PC-3 (cell line): ENCODE measurements around the gene CARD19. TPM values are rescaled to one million over a fixed set of nuclear protein-coding genes. Genes with fewer than 3 reads are reported as not detected.

ENCODE experiments used
- ATAC-seq: fragments of 200-7000 bp; cut with Tn5 transposase; 2 replicates; pipeline ENCODE4 v1.9.1; 2020; ENCODE audit warnings: mild to moderate bottlenecking, moderate library complexity
- BruUV-seq: library from RNA; stranded (reverse); fragments of 400-500 nt; replicated peaks from 2 replicates; lab custom pipeline; 2021; lab: Mats Ljungman, UMichigan
- CTCF ChIA-PET: fragments of 300-600 bp; sonication (Branson Sonifier 250); formaldehyde crosslinking; loops from one replicate; lab custom pipeline; 2022; ENCODE audit warnings: antibody characterized with exemption; lab: Charles Lee
- POLR2A ChIA-PET: fragments of 300-600 bp; sonication (Branson Sonifier 250); formaldehyde crosslinking; loops from one replicate; lab custom pipeline; 2022; ENCODE audit warnings: antibody characterized with exemption; ENCODE audit not compliant: unreplicated experiment; lab: Charles Lee
- DNase-seq: peaks from one replicate; pipeline ENCODE4 v3.0.0-alpha.2; 2015
- H2AFZ ChIP-seq: fragments of 300-600 bp; sonication (generic); 2 replicates; pipeline ENCODE4 v1.6.0; 2016; ENCODE audit warnings: antibody characterized with exemption, low read length
- H3F3A ChIP-seq: fragments of 300-600 bp; sonication (generic); one replicate; pipeline ENCODE4 v1.6.0; 2017; ENCODE audit warnings: antibody characterized with exemption, low read length, control low read depth, mild to moderate bottlenecking; ENCODE audit not compliant: unreplicated experiment
- H3K27ac ChIP-seq: fragments of 300-600 bp; sonication (generic); 2 replicates; pipeline ENCODE4 v1.5.1; 2016; ENCODE audit warnings: mild to moderate bottlenecking, low read length
- H3K27me3 ChIP-seq: fragments of 300-600 bp; sonication (generic); 2 replicates; pipeline ENCODE4 v1.6.1; 2016; ENCODE audit warnings: low read length, mixed read lengths
- H3K36me3 ChIP-seq: fragments of 300-600 bp; sonication (generic); 2 replicates; pipeline ENCODE4 v1.6.1; 2016; ENCODE audit warnings: low read depth, mixed run types, low read length, mixed read lengths
- H3K4me1 ChIP-seq: fragments of 300-600 bp; sonication (generic); 2 replicates; pipeline ENCODE4 v1.5.1; 2016; ENCODE audit warnings: low read length; ENCODE audit not compliant: insufficient read depth
- H3K4me2 ChIP-seq: fragments of 300-600 bp; sonication (generic); 2 replicates; pipeline ENCODE4 v1.6.0; 2016; ENCODE audit warnings: low read length
- H3K4me3 ChIP-seq: fragments of 300-600 bp; sonication (generic); 2 replicates; pipeline ENCODE4 v1.5.1; 2016; ENCODE audit warnings: mild to moderate bottlenecking, low read length, mixed read lengths
- H3K79me2 ChIP-seq: fragments of 300-600 bp; sonication (generic); 2 replicates; pipeline ENCODE4 v1.6.1; 2017; ENCODE audit warnings: low read length, mixed read lengths
- H3K9ac ChIP-seq: fragments of 300-600 bp; sonication (generic); 2 replicates; pipeline ENCODE4 v1.6.0; 2016; ENCODE audit warnings: mild to moderate bottlenecking, low read length
- H3K9me2 ChIP-seq: fragments of 300-600 bp; sonication (generic); replicated peaks from 2 replicates; pipeline ENCODE4 v1.6.1; 2016; ENCODE audit warnings: mixed run types, low read length, mixed read lengths
- H3K9me3 ChIP-seq: fragments of 300-600 bp; sonication (generic); 2 replicates; pipeline ENCODE4 v1.6.1; 2016; ENCODE audit warnings: low read length, mixed read lengths
- H4K20me1 ChIP-seq: fragments of 300-600 bp; sonication (generic); 2 replicates; pipeline ENCODE4 v1.6.1; 2016; ENCODE audit warnings: low read length, mixed read lengths
- EZH2 ChIP-seq: fragments of 300-600 bp; sonication (generic); IDR thresholded peaks from one replicate; pipeline ENCODE4 v1.6.1; 2017; ENCODE audit warnings: antibody characterized with exemption, mild to moderate bottlenecking, low read length; ENCODE audit not compliant: unreplicated experiment
- EZH2phosphoT487 ChIP-seq: fragments of 300-600 bp; sonication (generic); IDR thresholded peaks from 2 replicates; pipeline ENCODE4 v1.6.1; 2018; ENCODE audit warnings: mild to moderate bottlenecking, antibody characterized with exemption, low read length, borderline replicate concordance
- intact Hi-C: fragments of 100-400 bp; cut with micrococcal nuclease; formaldehyde crosslinking; loops from 2 replicates; pipeline ENCODE4 v1.9.0; 2023
- total RNA-seq: library from RNA; depleted of rRNA; stranded (reverse); fragments of >200 nt; gene quantifications from 2 replicates; pipeline ENCODE4 v1.2.3, GENCODE V29; 2014
- TF ChIP-seq, protein P1 (sequence below): fragments of 300-600 bp; sonication (generic); conservative IDR thresholded peaks from 2 replicates; pipeline ENCODE4 v1.5.1; 2017; ENCODE audit warnings: antibody characterized with exemption, low read depth, mild to moderate bottlenecking, low read length

CARD19 gene
- total RNA-seq, 1 experiment from 2014 or later = 68.6 TPM

DNA sequence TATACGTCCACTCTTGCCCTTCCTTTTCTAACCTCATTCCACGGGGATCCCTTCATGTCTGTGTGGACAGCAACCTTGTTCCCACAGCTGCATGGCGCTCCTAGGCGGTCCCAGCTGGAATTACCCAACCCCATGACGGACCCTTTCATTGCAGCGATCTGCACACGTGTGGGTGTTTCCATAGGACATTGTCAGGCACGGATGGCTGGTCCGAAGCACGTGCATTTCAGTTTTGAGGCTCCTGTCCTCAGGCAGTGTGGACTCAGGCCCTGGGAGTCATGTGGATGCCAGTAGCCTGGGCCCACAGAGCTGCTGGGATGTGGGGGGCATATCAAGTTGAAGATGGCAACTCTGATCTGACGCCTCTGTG is 15.0 kb downstream of the CARD19 start:
- H3K4me1 ChIP-seq = peaks cover 24% of the 10 kb centered on the region
- no peaks in the 10 kb centered on the region for H3K9me3 ChIP-seq
- H3K79me2 ChIP-seq = peaks cover 13% of the 10 kb centered on the region
- H2AFZ ChIP-seq = no peak overlapping the region
- H3K4me2 ChIP-seq = peak overlapping the region; percentile 59; the same call in 1 of the 2 replicates
- DNase-seq (no peak), ATAC-seq (no peak)
- H3K36me3 ChIP-seq = no peaks in the 10 kb centered on the region; the same call in 1 of the 2 replicates
- no TSS peak for BruUV-seq
- no peaks in the 10 kb centered on the region for H3K27me3 ChIP-seq
- ChIA-PET POLR2A (no interaction called here), CTCF (no interaction called here)
- no peaks in the 10 kb centered on the region for H3K9me2 ChIP-seq
- H3K4me3 ChIP-seq = no peak overlapping the region
- H3K27ac ChIP-seq = peak overlapping the region; percentile 56; the same call in 1 of the 2 replicates
- intact Hi-C loops = no loop called here
- no peaks in the 10 kb centered on the region for H4K20me1 ChIP-seq
- no peak overlapping the region for H3K9ac ChIP-seq
- no peaks in the 10 kb centered on the region for H3F3A ChIP-seq
- TF ChIP-seq EZH2 (no peak), EZH2phosphoT487 (no peak)
- TF ChIP-seq, protein P1, sequence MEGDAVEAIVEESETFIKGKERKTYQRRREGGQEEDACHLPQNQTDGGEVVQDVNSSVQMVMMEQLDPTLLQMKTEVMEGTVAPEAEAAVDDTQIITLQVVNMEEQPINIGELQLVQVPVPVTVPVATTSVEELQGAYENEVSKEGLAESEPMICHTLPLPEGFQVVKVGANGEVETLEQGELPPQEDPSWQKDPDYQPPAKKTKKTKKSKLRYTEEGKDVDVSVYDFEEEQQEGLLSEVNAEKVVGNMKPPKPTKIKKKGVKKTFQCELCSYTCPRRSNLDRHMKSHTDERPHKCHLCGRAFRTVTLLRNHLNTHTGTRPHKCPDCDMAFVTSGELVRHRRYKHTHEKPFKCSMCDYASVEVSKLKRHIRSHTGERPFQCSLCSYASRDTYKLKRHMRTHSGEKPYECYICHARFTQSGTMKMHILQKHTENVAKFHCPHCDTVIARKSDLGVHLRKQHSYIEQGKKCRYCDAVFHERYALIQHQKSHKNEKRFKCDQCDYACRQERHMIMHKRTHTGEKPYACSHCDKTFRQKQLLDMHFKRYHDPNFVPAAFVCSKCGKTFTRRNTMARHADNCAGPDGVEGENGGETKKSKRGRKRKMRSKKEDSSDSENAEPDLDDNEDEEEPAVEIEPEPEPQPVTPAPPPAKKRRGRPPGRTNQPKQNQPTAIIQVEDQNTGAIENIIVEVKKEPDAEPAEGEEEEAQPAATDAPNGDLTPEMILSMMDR = no peak

DNA sequence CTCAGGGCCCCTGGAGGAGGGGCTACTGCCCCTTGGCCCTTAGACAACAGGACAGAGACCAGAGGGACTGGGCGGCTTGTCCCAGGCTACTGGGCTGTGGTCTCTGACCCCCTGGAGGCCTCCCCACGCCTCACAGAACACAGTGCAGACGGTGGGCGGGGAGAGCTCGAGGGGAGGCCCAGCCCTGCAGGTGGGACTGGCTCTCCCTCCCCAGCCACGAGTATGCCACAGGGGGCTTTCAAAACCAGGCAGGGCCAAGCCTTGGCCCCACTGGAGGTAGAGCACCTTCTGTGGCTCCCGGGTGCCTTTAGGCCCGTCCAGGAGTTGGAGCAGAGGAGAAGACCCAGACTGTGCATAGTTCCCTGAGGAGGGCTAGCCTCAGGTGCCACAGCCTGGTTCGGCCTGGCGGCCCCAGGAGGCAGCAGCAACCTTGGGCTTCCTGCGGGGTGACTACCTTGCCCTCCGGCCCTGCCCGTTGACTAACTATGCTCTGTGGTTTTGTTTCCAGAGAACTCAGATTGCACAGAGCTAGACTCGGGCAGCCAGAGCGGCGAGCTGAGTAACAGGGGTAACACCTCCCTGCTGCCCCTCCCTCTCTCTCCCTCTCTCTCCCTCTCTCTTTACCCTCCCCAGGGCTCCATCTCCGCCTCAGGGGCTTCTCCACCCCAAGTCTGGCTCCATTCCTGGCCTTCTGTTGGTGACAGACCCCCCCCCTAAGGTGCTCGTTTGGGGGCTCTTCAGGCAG is 15.5 kb downstream of the CARD19 start:
- ATAC-seq = peak; percentile 88
- peak overlapping the region; percentile 59 for H3K4me2 ChIP-seq
- H3K9me2 ChIP-seq = no peaks in the 10 kb centered on the region
- POLR2A ChIA-PET = interaction anchor here (0.6 kb wide), 1 partner anchor 8 kb away, joined by 3 read pairs; no protein-coding TSS in a partner anchor
- no peaks in the 10 kb centered on the region for H3K27me3 ChIP-seq
- H3K9ac ChIP-seq = no peak overlapping the region; the same call in 1 of the 2 replicates
- TF ChIP-seq EZH2phosphoT487 (no peak), EZH2 (no peak)
- TF ChIP-seq, protein P1 = no peak
- H3K4me3 ChIP-seq = no peak overlapping the region
- BruUV-seq = no TSS peak
- H3F3A ChIP-seq = no peaks in the 10 kb centered on the region
- intact Hi-C loops = no loop called here
- peaks cover 9% of the 10 kb centered on the region for H3K79me2 ChIP-seq
- H3K4me1 ChIP-seq = peaks cover 24% of the 10 kb centered on the region
- peak; percentile 88 for DNase-seq
- no peak overlapping the region for H2AFZ ChIP-seq
- H3K9me3 ChIP-seq = no peaks in the 10 kb centered on the region
- no peaks in the 10 kb centered on the region; the same call in 1 of the 2 replicates for H3K36me3 ChIP-seq
- peak overlapping the region; percentile 56 for H3K27ac ChIP-seq
- H4K20me1 ChIP-seq = no peaks in the 10 kb centered on the region
- CTCF ChIA-PET = interaction anchor here (0.6 kb wide), 1 partner anchor 16 kb away, joined by 3 read pairs; no protein-coding TSS in a partner anchor
